Measurements from ENCODE around the gene IQCH. TPM values are rescaled to one million over a fixed set of nuclear protein-coding genes. Genes with fewer than 3 reads are reported as not detected.

The IQCH gene
- total RNA-seq, 1 experiment from 2014 or later: 1.1 TPM

DNA sequence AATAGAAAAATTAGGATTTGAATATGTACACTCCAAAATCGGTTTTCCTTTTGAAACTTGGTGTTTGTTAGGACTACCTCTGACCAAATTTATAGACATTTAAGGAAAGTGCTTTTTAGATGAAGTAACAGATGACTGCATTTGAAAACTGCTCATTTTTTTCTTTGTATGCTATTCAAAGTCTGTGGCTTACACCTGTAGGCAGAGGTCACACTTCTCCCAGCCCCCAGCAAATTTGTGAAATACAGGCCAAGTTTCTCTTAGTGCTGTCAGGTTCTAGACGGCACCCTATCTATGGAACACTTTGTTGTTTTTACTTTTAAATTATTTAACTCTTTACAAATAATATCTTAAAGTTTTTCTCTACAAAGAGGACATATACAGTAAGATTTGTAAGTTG, 165.6 kb downstream of the IQCH start:
- Histone ChIP-seq H4K20me1 (ENCODE audit: control insufficient read depth, insufficient read depth, insufficient read length) (no peaks in the 10 kb centered on the region), H3K27ac (ENCODE audit: insufficient read length, low read depth, low read length) (no peak overlapping the region), H3K27me3 (ENCODE audit: insufficient read depth, low read length) (no peaks in the 10 kb centered on the region), H3K79me2 (ENCODE audit: insufficient read depth, low read length) (no peaks in the 10 kb centered on the region), H4K91ac (ENCODE audit: insufficient read length, low read depth, low read length) (no peak overlapping the region), H3K18ac (ENCODE audit: insufficient read length, low read depth, low read length) (no peak overlapping the region), H3K9me3 (ENCODE audit: control insufficient read depth, low read depth, low read length) (no peaks in the 10 kb centered on the region), H3K23me2 (ENCODE audit: insufficient read length, low read depth, low read length, poor library complexity, severe bottlenecking) (no peaks in the 10 kb centered on the region), H3K23ac (ENCODE audit: insufficient read length, low read depth, low read length) (no peak overlapping the region), H2AK5ac (ENCODE audit: insufficient read length, low read length) (no peak overlapping the region), H3K4me1 (ENCODE audit: insufficient read depth, low read length) (no peaks in the 10 kb centered on the region), H3T11ph (ENCODE audit: low read length) (no peak overlapping the region), H4K5ac (ENCODE audit: insufficient read length, low read depth, low read length) (no peak overlapping the region), H4K8ac (replicated peaks; ENCODE audit: insufficient read length, low read depth, low read length) (no peak overlapping the region), H2BK15ac (ENCODE audit: low read depth, low read length) (no peak overlapping the region), H3K4me2 (ENCODE audit: insufficient read depth, insufficient read length, low read length) (no peak overlapping the region), H3K4ac (ENCODE audit: low read depth, low read length) (no peak overlapping the region), H2BK12ac (ENCODE audit: insufficient read length, low read depth, low read length) (no peak overlapping the region), H3K79me1 (ENCODE audit: insufficient read depth, low read depth, low read length, poor library complexity, severe bottlenecking) (no peaks in the 10 kb centered on the region), H2BK20ac (ENCODE audit: low read depth, low read length, poor library complexity, severe bottlenecking) (no peak overlapping the region), H2BK120ac (ENCODE audit: low read depth, low read length, poor library complexity, severe bottlenecking) (no peak overlapping the region), H3K9ac (ENCODE audit: extremely low read depth, insufficient read length, low read length) (no peak overlapping the region), H3K56ac (ENCODE audit: insufficient read length, low read depth, low read length) (no peak overlapping the region), H2AFZ (ENCODE audit: low read length) (no peak overlapping the region), H2BK5ac (ENCODE audit: insufficient read length, low read length) (no peak overlapping the region), H3K14ac (ENCODE audit: insufficient read depth, low read length) (no peak overlapping the region)
- Mint-ChIP-seq H3K27me3 (ENCODE audit: low read depth) (no peaks in the 10 kb centered on the region; the same call in 1 of the 2 replicates), H3K36me3 (ENCODE audit: insufficient read depth in 1 of 3, low read depth in 3 of 3) (no peaks in the 10 kb centered on the region), H3K4me1 (peaks cover 3 to 5% of the 10 kb centered on the region in 2 experiments), H3K4me3 (no peak overlapping the region), H3K27ac (no peak overlapping the region), H3K9me3 (no peaks in the 10 kb centered on the region)
- WGBS (ENCODE audit: extremely low coverage, insufficient read length, low lambda C conversion rate): no CpG with 5 or more reads among the region's 2 CpGs
- TF ChIP-seq, protein P1, sequence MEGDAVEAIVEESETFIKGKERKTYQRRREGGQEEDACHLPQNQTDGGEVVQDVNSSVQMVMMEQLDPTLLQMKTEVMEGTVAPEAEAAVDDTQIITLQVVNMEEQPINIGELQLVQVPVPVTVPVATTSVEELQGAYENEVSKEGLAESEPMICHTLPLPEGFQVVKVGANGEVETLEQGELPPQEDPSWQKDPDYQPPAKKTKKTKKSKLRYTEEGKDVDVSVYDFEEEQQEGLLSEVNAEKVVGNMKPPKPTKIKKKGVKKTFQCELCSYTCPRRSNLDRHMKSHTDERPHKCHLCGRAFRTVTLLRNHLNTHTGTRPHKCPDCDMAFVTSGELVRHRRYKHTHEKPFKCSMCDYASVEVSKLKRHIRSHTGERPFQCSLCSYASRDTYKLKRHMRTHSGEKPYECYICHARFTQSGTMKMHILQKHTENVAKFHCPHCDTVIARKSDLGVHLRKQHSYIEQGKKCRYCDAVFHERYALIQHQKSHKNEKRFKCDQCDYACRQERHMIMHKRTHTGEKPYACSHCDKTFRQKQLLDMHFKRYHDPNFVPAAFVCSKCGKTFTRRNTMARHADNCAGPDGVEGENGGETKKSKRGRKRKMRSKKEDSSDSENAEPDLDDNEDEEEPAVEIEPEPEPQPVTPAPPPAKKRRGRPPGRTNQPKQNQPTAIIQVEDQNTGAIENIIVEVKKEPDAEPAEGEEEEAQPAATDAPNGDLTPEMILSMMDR (conservative IDR thresholded peaks at IDR 0.05): no peak
- DNase-seq: no peak

Data from H9 (cell line).